ENCODE measurements around the gene TACR1.

The TACR1 gene

GRCh38 chr2:75142081-75142480 lies 57.2 kb downstream of the TACR1 start:
- no peak for DNase-seq

GRCh38 chr2:75140288-75140687 lies 59.0 kb downstream of the TACR1 start:
- no peak for DNase-seq

GRCh38 chr2:75139171-75139570 lies 60.1 kb downstream of the TACR1 start:
- DNase-seq = no peak

- DNase-seq = no peak
Measured at GRCh38 chr2:75138528-75138927, 60.8 kb downstream of the TACR1 start.

GRCh38 chr2:75135776-75136400 lies 63.4 kb downstream of the TACR1 start:
- no peak for DNase-seq

GRCh38 chr2:75134860-75135259 lies 64.5 kb downstream of the TACR1 start:
- no peak for DNase-seq

- DNase-seq = no peak
Measured at GRCh38 chr2:75133621-75134570, 65.4 kb downstream of the TACR1 start.

- DNase-seq = peak; percentile 5
Measured at GRCh38 chr2:75130171-75130570, 69.1 kb downstream of the TACR1 start.

- DNase-seq = no peak
Measured at GRCh38 chr2:75123876-75124275, 75.4 kb downstream of the TACR1 start.

- no peak for DNase-seq
Measured at GRCh38 chr2:75113231-75113869, 86.0 kb downstream of the TACR1 start.

- DNase-seq = no peak
Measured at GRCh38 chr2:75108937-75109482, 90.3 kb downstream of the TACR1 start.

GRCh38 chr2:75102011-75102410 lies 97.3 kb downstream of the TACR1 start:
- no peak for DNase-seq

GRCh38 chr2:75100801-75101151 lies 98.5 kb downstream of the TACR1 start:
- DNase-seq = no peak

GRCh38 chr2:75100011-75100800 lies 99.1 kb downstream of the TACR1 start:
- no peak for DNase-seq

GRCh38 chr2:75099521-75099922 lies 99.8 kb downstream of the TACR1 start:
- DNase-seq = no peak

- no peak for DNase-seq
Measured at GRCh38 chr2:75098856-75099255, 100.5 kb downstream of the TACR1 start.

GRCh38 chr2:75097831-75098230 lies 101.5 kb downstream of the TACR1 start:
- no peak for DNase-seq

GRCh38 chr2:75094405-75094804 lies 104.9 kb downstream of the TACR1 start:
- DNase-seq = no peak

- no peak for DNase-seq
Measured at GRCh38 chr2:75090770-75091515, 108.4 kb downstream of the TACR1 start.

- DNase-seq = no peak
Measured at GRCh38 chr2:75089471-75089870, 109.8 kb downstream of the TACR1 start.

GRCh38 chr2:75088791-75089190 lies 110.5 kb downstream of the TACR1 start:
- no peak for DNase-seq

- DNase-seq = no peak
Measured at GRCh38 chr2:75087736-75088135, 111.6 kb downstream of the TACR1 start.
